Measurements from ENCODE around the gene HELZ. TPM values are rescaled to one million over a fixed set of nuclear protein-coding genes. Genes with fewer than 3 reads are reported as not detected.

HELZ gene
- total and polyA plus RNA-seq, 8 donors, result 27.2 to 64.6 (median 37.3) TPM

DNA sequence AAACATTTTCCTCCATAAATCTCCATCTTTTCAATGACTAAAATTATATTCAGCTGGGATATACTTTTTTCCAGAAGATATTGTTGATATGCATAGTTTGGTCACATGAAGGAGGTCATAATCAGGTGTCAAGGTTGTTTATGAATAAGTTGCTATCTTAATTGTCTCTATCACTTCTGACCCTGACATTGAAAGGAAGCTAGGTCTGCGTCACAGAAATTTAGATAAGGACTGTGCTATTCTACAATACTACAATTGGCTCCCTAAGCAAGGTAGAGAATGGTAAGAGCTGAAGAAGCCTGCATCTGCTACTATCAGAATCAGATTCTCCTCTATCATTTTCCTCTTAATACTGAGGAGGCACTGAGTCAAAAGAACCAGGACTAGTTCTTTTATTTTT lies 133.2 kb downstream of the HELZ start:
- intact Hi-C loops (cut with DNase I), result no loop called here
- peaks cover 0 to 96% of the 10 kb centered on the region in 2 donors for H3K36me3 ChIP-seq
- ATAC-seq (no peak), DNase-seq (no peak)
- H3K27ac ChIP-seq, result no peak overlapping the region
- H3K4me3 ChIP-seq, result no peak overlapping the region
- H3K27me3 ChIP-seq, result no peaks in the 10 kb centered on the region
- TF ChIP-seq, protein P1, sequence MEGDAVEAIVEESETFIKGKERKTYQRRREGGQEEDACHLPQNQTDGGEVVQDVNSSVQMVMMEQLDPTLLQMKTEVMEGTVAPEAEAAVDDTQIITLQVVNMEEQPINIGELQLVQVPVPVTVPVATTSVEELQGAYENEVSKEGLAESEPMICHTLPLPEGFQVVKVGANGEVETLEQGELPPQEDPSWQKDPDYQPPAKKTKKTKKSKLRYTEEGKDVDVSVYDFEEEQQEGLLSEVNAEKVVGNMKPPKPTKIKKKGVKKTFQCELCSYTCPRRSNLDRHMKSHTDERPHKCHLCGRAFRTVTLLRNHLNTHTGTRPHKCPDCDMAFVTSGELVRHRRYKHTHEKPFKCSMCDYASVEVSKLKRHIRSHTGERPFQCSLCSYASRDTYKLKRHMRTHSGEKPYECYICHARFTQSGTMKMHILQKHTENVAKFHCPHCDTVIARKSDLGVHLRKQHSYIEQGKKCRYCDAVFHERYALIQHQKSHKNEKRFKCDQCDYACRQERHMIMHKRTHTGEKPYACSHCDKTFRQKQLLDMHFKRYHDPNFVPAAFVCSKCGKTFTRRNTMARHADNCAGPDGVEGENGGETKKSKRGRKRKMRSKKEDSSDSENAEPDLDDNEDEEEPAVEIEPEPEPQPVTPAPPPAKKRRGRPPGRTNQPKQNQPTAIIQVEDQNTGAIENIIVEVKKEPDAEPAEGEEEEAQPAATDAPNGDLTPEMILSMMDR (IDR thresholded peaks at IDR 0.05), result no peak
- H3K9me3 ChIP-seq, result peaks cover 0 to 7% of the 10 kb centered on the region in 2 donors
- no peaks in the 10 kb centered on the region for H3K4me1 ChIP-seq

DNA sequence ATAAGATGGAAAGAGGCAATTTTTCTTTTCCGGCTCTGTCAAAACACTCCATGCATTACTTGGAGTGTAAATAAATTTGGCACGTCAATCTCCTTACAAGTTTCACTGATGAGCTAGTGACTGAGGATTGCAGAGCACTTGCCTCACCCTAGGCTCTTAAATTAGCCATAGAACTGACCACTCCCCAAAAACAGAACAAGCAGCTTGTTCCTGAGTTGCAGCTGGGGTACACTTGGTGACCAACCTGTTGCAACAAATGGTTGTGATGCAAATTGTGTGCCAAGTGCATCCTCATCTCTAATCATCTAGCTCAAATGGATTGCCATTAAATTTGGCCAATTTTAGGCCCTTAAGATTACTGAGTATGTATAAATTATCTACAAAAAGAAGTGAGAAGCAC lies 133.7 kb downstream of the HELZ start:
- Histone ChIP-seq H3K4me3 (no peak overlapping the region), H3K36me3 (peaks cover 0 to 96% of the 10 kb centered on the region in 2 donors), H3K27ac (no peak overlapping the region), H3K27me3 (no peaks in the 10 kb centered on the region), H3K4me1 (no peaks in the 10 kb centered on the region), H3K9me3 (peaks cover 0 to 2% of the 10 kb centered on the region in 2 donors)
- ATAC-seq (no peak), DNase-seq (no peak)
- intact Hi-C loops (cut with DNase I), result no loop called here
- TF ChIP-seq, protein P1 (IDR thresholded peaks at IDR 0.05), result no peak

DNA sequence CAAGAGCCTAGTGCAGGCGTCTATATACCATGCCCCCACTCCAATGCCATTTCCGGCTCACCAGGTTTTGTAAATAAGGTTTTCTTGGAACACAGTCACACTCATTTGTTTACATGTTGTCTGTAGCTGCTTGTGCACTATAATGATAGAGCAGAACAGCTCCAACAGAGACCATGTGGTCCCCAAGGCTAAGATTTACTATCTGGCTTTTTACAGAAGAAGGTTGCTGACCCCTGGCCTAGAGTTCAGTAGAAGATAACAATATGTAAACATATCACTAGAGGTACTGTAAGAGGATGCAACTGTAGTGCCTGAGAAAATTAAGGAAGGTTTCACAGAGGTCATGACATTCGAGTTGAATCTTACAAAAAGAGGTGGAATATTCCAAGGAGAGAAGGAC lies 134.4 kb downstream of the HELZ start:
- Histone ChIP-seq H3K36me3 (peaks cover 0 to 94% of the 10 kb centered on the region in 2 donors), H3K27ac (no peak overlapping the region), H3K9me3 (no peaks in the 10 kb centered on the region), H3K4me1 (peaks cover 0 to 3% of the 10 kb centered on the region in 2 donors), H3K4me3 (no peak overlapping the region), H3K27me3 (no peaks in the 10 kb centered on the region)
- DNase-seq (no peak), ATAC-seq (no peak)
- intact Hi-C loops (cut with DNase I), result no loop called here
- TF ChIP-seq, protein P1 (IDR thresholded peaks at IDR 0.05), result no peak

DNA sequence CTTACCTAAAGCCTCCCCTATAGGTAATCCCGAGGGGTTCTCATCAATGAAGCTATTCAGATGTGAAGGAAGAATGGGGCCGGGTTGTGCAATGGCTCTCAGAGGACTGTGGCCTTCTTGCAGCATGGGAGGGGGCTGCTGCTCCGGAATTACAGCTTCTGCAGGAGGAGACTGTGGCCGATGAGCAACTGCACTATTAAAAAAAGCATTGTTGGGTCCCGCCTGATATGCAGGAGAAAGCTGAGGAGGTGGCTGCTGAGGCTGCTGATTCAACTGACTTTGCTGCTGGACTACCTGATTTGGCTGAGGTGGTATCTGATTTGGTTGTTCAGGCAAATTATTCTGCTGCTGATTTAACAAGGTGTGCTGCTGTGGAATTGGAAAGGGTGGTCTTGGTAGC lies 135.9 kb downstream of the HELZ start:
- H3K36me3 ChIP-seq, result peaks cover 0 to 91% of the 10 kb centered on the region in 2 donors

DNA sequence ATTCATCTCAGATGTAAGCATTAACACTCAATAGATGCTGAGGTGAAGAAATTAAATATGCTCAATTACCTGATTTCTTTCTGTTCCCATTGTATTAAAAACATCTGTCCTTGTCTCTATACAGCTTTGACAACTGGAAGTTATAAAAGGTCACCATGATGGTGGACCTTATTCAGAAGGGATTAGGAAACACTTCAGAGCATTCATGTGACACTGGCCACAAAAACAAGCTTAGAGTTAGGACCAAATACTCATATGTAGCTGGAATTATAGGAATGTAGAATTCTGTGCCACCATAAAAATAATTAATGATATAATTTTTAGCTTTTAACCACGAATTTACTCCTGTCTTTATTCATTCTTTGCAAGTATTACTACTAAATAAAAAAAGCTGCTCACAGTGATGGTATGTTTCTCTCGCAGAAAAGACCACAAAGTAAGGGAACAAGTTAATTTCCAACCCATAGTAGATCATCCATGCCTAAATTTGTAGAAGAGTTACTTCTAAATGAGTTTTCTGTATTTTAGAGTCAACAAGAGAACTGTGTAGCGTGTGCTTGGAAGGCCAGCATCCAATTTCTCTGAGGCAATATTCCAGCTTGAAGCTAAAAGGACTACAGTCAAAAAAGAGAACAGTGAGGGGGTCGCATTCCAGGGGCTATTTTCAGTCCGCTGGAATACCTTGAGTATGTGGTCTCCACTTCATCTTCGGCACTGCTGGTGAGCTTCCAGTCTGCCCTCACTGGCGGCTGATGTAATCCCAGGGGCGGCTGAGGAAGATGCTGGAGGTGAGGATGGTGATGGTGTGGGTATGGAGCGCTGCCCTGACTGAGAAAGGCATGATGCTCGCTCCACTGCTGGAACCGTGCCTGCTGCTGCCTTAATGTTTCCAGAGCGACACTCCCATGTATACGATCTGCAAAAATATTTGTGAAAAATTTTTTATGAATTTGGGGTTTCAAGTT lies 136.9 kb downstream of the HELZ start:
- no peaks in the 10 kb centered on the region for H3K27me3 ChIP-seq

More for the DNA sequence above, 135.9 kb downstream of the HELZ start:
- no peak for ATAC-seq
- Histone ChIP-seq H3K4me1 (peaks cover 0 to 18% of the 10 kb centered on the region in 2 donors), H3K27me3 (no peaks in the 10 kb centered on the region), H3K9me3 (no peaks in the 10 kb centered on the region), H3K27ac (no peak overlapping the region), H3K4me3 (no peak overlapping the region)
- DNase-seq, result no peak
- TF ChIP-seq, protein P1 (IDR thresholded peaks at IDR 0.05), result no peak
- intact Hi-C loops (cut with DNase I), result no loop called here

More for the DNA sequence above, 136.9 kb downstream of the HELZ start:
- DNase-seq (no peak), ATAC-seq (no peak)
- Histone ChIP-seq H3K27ac (no peak overlapping the region), H3K4me3 (no peak overlapping the region), H3K4me1 (peaks cover 0 to 24% of the 10 kb centered on the region in 2 donors), H3K36me3 (peaks cover 0 to 87% of the 10 kb centered on the region in 2 donors), H3K9me3 (no peaks in the 10 kb centered on the region)
- intact Hi-C loops (cut with DNase I), result no loop called here
- TF ChIP-seq, protein P1 (IDR thresholded peaks at IDR 0.05), result no peak

Data from left lung (tissue), 10 donors.